A549 (cell line): Measurements from ENCODE around the gene ICAM3. TPM values are rescaled to one million over a fixed set of nuclear protein-coding genes. Genes with fewer than 3 reads are reported as not detected.

Experiments
- ATAC-seq, 2 experiments: fragments of 200-7000 bp in 1 of 2; fragments of >200 bp in 1 of 2; cut with Nextera tagmentation in 1 of 2; cut with Tn5 transposase in 1 of 2; 3 replicates each; pipeline versions ENCODE4 v1.8.0 to v1.9.1; 2018 to 2020; ENCODE audit warnings: mild to moderate bottlenecking in 1 of 2, moderate library complexity in 1 of 2
- CTCF ChIA-PET: fragments of 300-600 bp; sonication (Branson Sonifier 250); formaldehyde crosslinking; extraction: SDS; loops from one replicate; lab custom pipeline; 2021; ENCODE audit warnings: antibody characterized with exemption, inconsistent platforms; lab: Yijun Ruan, JAX
- POLR2A ChIA-PET: fragments of 350-600 bp; formaldehyde crosslinking; extraction: SDS; loops from one replicate; lab custom pipeline; 2021; ENCODE audit warnings: antibody characterized with exemption, inconsistent platforms; lab: Yijun Ruan, JAX
- DNase-seq, 2 experiments: peaks; one replicate each; pipeline versions ENCODE4 v3.0.0 to v3.0.0-alpha.2; 2011 to 2016; ENCODE audit warnings: low read depth in 1 of 2, low spot score in 1 of 2
- FAIRE-seq: peaks from 2 replicates; lab custom pipeline; 2011; peaks lifted over from hg19 to GRCh38; lab: Jason Lieb, UNC
- H3K27ac ChIP-seq, 2 experiments: fragments of >200 bp; sonication (Bioruptor Twin); formaldehyde crosslinking; 3 replicates each; pipeline ENCODE4 v1.5.1; 2016 to 2017
- H3K4me1 ChIP-seq: fragments of >200 bp; sonication (Bioruptor Twin); formaldehyde crosslinking; 3 replicates; pipeline ENCODE4 v1.6.1; 2016
- H3K4me2 ChIP-seq: fragments of >200 bp; sonication (Bioruptor Twin); formaldehyde crosslinking; 3 replicates; pipeline ENCODE4 v1.6.1; 2016
- H3K4me3 ChIP-seq: fragments of >200 bp; sonication (Bioruptor Twin); formaldehyde crosslinking; 3 replicates; pipeline ENCODE4 v1.5.1; 2016
- H3K9me3 ChIP-seq: fragments of >200 bp; sonication (Bioruptor Twin); formaldehyde crosslinking; 3 replicates; pipeline ENCODE4 v1.6.1; 2016
- ATOH8 ChIP-seq: fragments of 250-450 bp; sonication (Bioruptor Pico); IDR thresholded peaks from 2 replicates; pipeline ENCODE4 v1.5.0; 2020; ENCODE audit warnings: low read depth, mild to moderate bottlenecking, moderate library complexity
- BHLHE40 ChIP-seq: IDR thresholded peaks from 2 replicates; pipeline ENCODE4 v1.6.1; 2012; ENCODE audit warnings: low read depth, low read length, inconsistent platforms
- CBX2 ChIP-seq: fragments of 200-600 bp; sonication (generic); IDR thresholded peaks from 2 replicates; pipeline ENCODE4 v1.6.1; 2016; ENCODE audit warnings: low read depth, mild to moderate bottlenecking, borderline replicate concordance
- CHD4 ChIP-seq: fragments of 200-600 bp; sonication (generic); IDR thresholded peaks from 2 replicates; pipeline ENCODE4 v1.6.1; 2016; ENCODE audit warnings: antibody characterized with exemption, mild to moderate bottlenecking, borderline replicate concordance
- E2F6 ChIP-seq: IDR thresholded peaks from 2 replicates; pipeline ENCODE4 v1.6.1; 2012; ENCODE audit warnings: low read depth, borderline replicate concordance
- EHF ChIP-seq: fragments of 250-450 bp; sonication (Bioruptor Pico); IDR thresholded peaks from 2 replicates; pipeline ENCODE4 v1.5.0; 2020; ENCODE audit warnings: mild to moderate bottlenecking
- FOSB ChIP-seq: fragments of 250-450 bp; sonication (Bioruptor Pico); IDR thresholded peaks from 2 replicates; pipeline ENCODE4 v1.5.0; 2020; ENCODE audit warnings: mild to moderate bottlenecking, moderate library complexity
- FOSL2 ChIP-seq, 2 experiments: fragments of 450-650 bp in 1 of 2; fragments of >200 bp in 1 of 2; sonication (Bioruptor Twin) in 1 of 2; formaldehyde crosslinking; IDR thresholded peaks; 2 replicates each; pipeline versions ENCODE4 v1.5.0 to v1.6.1; 2016 to 2020; ENCODE audit warnings: mild to moderate bottlenecking in 1 of 2, moderate library complexity in 1 of 2
- FOXS1 ChIP-seq: fragments of 250-450 bp; sonication (Bioruptor Pico); IDR thresholded peaks from 2 replicates; pipeline ENCODE4 v1.5.0; 2020; ENCODE audit warnings: mild to moderate bottlenecking, moderate library complexity
- HOXA7 ChIP-seq: fragments of 250-450 bp; sonication (Bioruptor Pico); IDR thresholded peaks from 2 replicates; pipeline ENCODE4 v1.5.0; 2020; ENCODE audit warnings: mild to moderate bottlenecking, moderate library complexity
- JUN ChIP-seq, 2 experiments: fragments of >200 bp; sonication (Bioruptor Twin); formaldehyde crosslinking; IDR thresholded peaks; 2 replicates in 1 of 2; 3 replicates in 1 of 2; pipeline ENCODE4 v1.6.1; 2016 to 2017
- JUNB ChIP-seq: fragments of >200 bp; sonication (Bioruptor Twin); formaldehyde crosslinking; IDR thresholded peaks from 2 replicates; pipeline ENCODE4 v1.6.1; 2016
- KDM1A ChIP-seq: fragments of 200-600 bp; sonication (generic); IDR thresholded peaks from 2 replicates; pipeline ENCODE4 v1.6.1; 2016; ENCODE audit warnings: low read depth, mild to moderate bottlenecking
- KDM5A ChIP-seq: fragments of 200-600 bp; sonication (generic); IDR thresholded peaks from 2 replicates; pipeline ENCODE4 v1.6.1; 2016; ENCODE audit warnings: antibody characterized with exemption, mild to moderate bottlenecking
- MAX ChIP-seq: IDR thresholded peaks from 2 replicates; pipeline ENCODE4 v1.6.1; 2012
- MAZ ChIP-seq: fragments of 150-350 bp; IDR thresholded peaks from 2 replicates; pipeline ENCODE4 v1.6.1; 2014; ENCODE audit warnings: antibody characterized with exemption, low read depth, low read length, borderline replicate concordance
- MYC ChIP-seq: IDR thresholded peaks from 2 replicates; pipeline ENCODE4 v1.6.1; 2012; ENCODE audit warnings: mild to moderate bottlenecking, inconsistent platforms, low read length, improper control_type of control experiment, borderline replicate concordance
- NR3C1 ChIP-seq: fragments of >200 bp; sonication (Bioruptor Twin); formaldehyde crosslinking; IDR thresholded peaks from 3 replicates; pipeline ENCODE4 v1.6.1; 2017
- PBX3 ChIP-seq: IDR thresholded peaks from 2 replicates; pipeline ENCODE4 v1.6.1; 2012
- PHF8 ChIP-seq: fragments of 200-600 bp; sonication (generic); IDR thresholded peaks from 2 replicates; pipeline ENCODE4 v1.6.1; 2016; ENCODE audit warnings: low read depth, mild to moderate bottlenecking, antibody characterized with exemption, moderate library complexity, borderline replicate concordance
- TP53 ChIP-seq: fragments of 250-450 bp; sonication (Bioruptor Pico); IDR thresholded peaks from 2 replicates; pipeline ENCODE4 v1.5.0; 2021; ENCODE audit warnings: mild to moderate bottlenecking, moderate library complexity
- ZC3H11A ChIP-seq: fragments of 450-650 bp; IDR thresholded peaks from 2 replicates; pipeline ENCODE4 v1.6.1; 2014; ENCODE audit warnings: antibody characterized with exemption, mild to moderate bottlenecking
- ZSCAN20 ChIP-seq: fragments of 250-450 bp; sonication (Bioruptor Pico); IDR thresholded peaks from 2 replicates; pipeline ENCODE4 v1.8.0; 2022; ENCODE audit warnings: mild to moderate bottlenecking, moderate library complexity
- WGBS: methylation state at CpG from one replicate; pipeline ENCODE4 v1.1.6; 2017; ENCODE audit errors: missing lambda C conversion rate; 5-methylcytosine and 5-hydroxymethylcytosine counted together
- polyA plus RNA-seq, 4 experiments: library from polyadenylated mRNA; depleted of rRNA in 3 of 4; stranded (reverse); fragments of >200 nt; fragmentation: RNase III in 1 of 4; extraction: RNeasy Plus Mini Kit Qiagen cat#74134 plus additional on column Dnase treatment in 1 of 4; gene quantifications; 2 replicates in 3 of 4; 3 replicates in 1 of 4; pipeline ENCODE4 v1.2.3, GENCODE V29; 2011 to 2017

ICAM3 gene
- polyA plus RNA-seq, 2 of the 4 experiments (the other 2 are of a cell fraction) = 4.7 to 7.3 TPM

- ATAC-seq = peak; percentile 1 to 14; a peak in 4 of 6 replicates
- Histone ChIP-seq H3K4me2 (peak overlapping the region; percentile 97), H3K27ac (peak overlapping the region in 1 of 2 experiments; percentile 70; a peak in 2 of 6 replicates), H3K9me3 (no peaks in the 10 kb centered on the region), H3K4me1 (peaks cover 16% of the 10 kb centered on the region), H3K4me3 (peak overlapping the region; percentile 52)
- FAIRE-seq = no peak
- no peak for DNase-seq
- POLR2A ChIA-PET = no interaction called here
- TF ChIP-seq MAX (peak; percentile 39; the same call in 1 of the 2 replicates), FOSL2 (IDR thresholded peaks at IDR 0.05) (no peak), FOSL2 (CRISPR knock-in tag; IDR thresholded peaks at IDR 0.05) (no peak)
- 10% methylated on average over 11 of the region's 49 CpGs for WGBS
- CTCF ChIA-PET = interaction anchor here (0.9 to 1.6 kb wide), 3 partner anchors 33 to 99 kb away, joined by 4 to 6 read pairs (median 5); no protein-coding TSS in a partner anchor
Measured at GRCh38 chr19:10291554-10292205, 47.7 kb downstream of the ICAM3 start.

- POLR2A ChIA-PET = no interaction called here
- Histone ChIP-seq H3K9me3 (no peaks in the 10 kb centered on the region), H3K4me1 (peaks cover 16% of the 10 kb centered on the region), H3K4me2 (peak overlapping the region; percentile 97), H3K4me3 (peak overlapping the region; percentile 52), H3K27ac (peak overlapping the region in 1 of 2 experiments; percentile 70; a peak in 2 of 6 replicates)
- TF ChIP-seq E2F6 = peak; percentile 59
- TF ChIP-seq PBX3 = no peak
- TF ChIP-seq MAX = peak; percentile 62
- 6% methylated on average over 7 of the region's 57 CpGs for WGBS
- CTCF ChIA-PET = interaction anchor here (0.9 to 1.6 kb wide), 3 partner anchors 32 to 100 kb away, joined by 4 to 6 read pairs (median 5); no protein-coding TSS in a partner anchor
- ATAC-seq (peak; percentile 47 to 67; a peak in 5 of 6 replicates), FAIRE-seq (no peak), DNase-seq (peak in 1 of 2 experiments; percentile 58)
Measured at GRCh38 chr19:10290876-10291553, 48.4 kb downstream of the ICAM3 start.

- Histone ChIP-seq H3K4me3 (peak overlapping the region; percentile 52), H3K27ac (peak overlapping the region in 1 of 2 experiments; percentile 81; a peak in 3 of 6 replicates), H3K9me3 (no peaks in the 10 kb centered on the region), H3K4me2 (peak overlapping the region; percentile 97), H3K4me1 (peaks cover 16% of the 10 kb centered on the region)
- CTCF ChIA-PET = interaction anchor here (0.6 to 1.1 kb wide), 3 partner anchors 22 to 100 kb away, joined by 3 to 4 read pairs (median 3); no protein-coding TSS in a partner anchor
- no peak for FAIRE-seq
- DNase-seq = no peak
- WGBS = 5% methylated on average over 27 of the region's 30 CpGs
- TF ChIP-seq FOSB (CRISPR knock-in tag) (no peak), CHD4 (no peak), FOXS1 (no peak), KDM1A (no peak), E2F6 (no peak), BHLHE40 (no peak), EHF (no peak)
- peak; percentile 6 to 15; a peak in 4 of 6 replicates for ATAC-seq
- POLR2A ChIA-PET = interaction anchor here (0.6 to 2.0 kb wide), 2 partner anchors 31 to 43 kb away, joined by 3 to 6 read pairs; partner anchors contain the start of gene RAVER1
Measured at GRCh38 chr19:10290357-10290875, 49.0 kb downstream of the ICAM3 start.

GRCh38 chr19:10289836-10290356 is 49.5 kb downstream of the ICAM3 start, which contains the start of gene ICAM5:
TSS of gene ICAM5 (plus strand) at chr19:10289952. CDS start at chr19:10290044, 92 bp downstream.
- Histone ChIP-seq H3K4me2 (peak within 1 kb of the TSS; percentile 97), H3K27ac (peak within 1 kb of the TSS; percentile 48 to 81), H3K4me1 (peaks cover 16% of the 10 kb centered on the region), H3K4me3 (peak within 1 kb of the TSS; percentile 52), H3K9me3 (no peaks in the 10 kb centered on the region)
- WGBS = 7% methylated on average over 18 of the region's 45 CpGs
- ATAC-seq (peak; percentile 19 to 35; a peak in 4 of 6 replicates), FAIRE-seq (no peak), DNase-seq (peak in 1 of 2 experiments; percentile 50)
- ChIA-PET CTCF (interaction anchor here (0.6 to 1.4 kb wide), 9 partner anchors 20 to 126 kb away, joined by 3 to 7 read pairs (median 3); partner anchors contain the start of gene ICAM1), POLR2A (interaction anchor here (0.6 to 2.0 kb wide), 7 partner anchors 19 to 184 kb away, joined by 3 to 7 read pairs (median 4); partner anchors contain the start of genes ICAM1, PPAN, RAVER1 and TYK2)
- TF ChIP-seq JUN (IDR thresholded peaks at IDR 0.05) (no peak), PHF8 (no peak), TP53 (CRISPR knock-in tag) (no peak), NR3C1 (no peak), KDM5A (no peak), ZC3H11A (no peak), HOXA7 (no peak), ZSCAN20 (no peak), ATOH8 (CRISPR knock-in tag) (no peak), MAZ (no peak), JUNB (no peak), MYC (no peak), CBX2 (no peak)
